AG09309 (cell line): ENCODE data around the gene TAS2R1.

Source experiments
- DNase-seq: peaks from one replicate; pipeline ENCODE4 v3.0.0-alpha.2; 2010; ENCODE audit warnings: low read depth
- H3K4me3 ChIP-seq: 2 replicates; pipeline ENCODE4 v1.5.1; 2011; ENCODE audit warnings: mild to moderate bottlenecking, low read depth, low read length, moderate library complexity; ENCODE audit not compliant: control insufficient read depth
- CTCF ChIP-seq: IDR thresholded peaks from 2 replicates; pipeline ENCODE4 v1.5.1; 2011; ENCODE audit warnings: mild to moderate bottlenecking, low read depth, low read length, inconsistent platforms; ENCODE audit not compliant: insufficient read depth, control insufficient read depth; ENCODE audit errors: missing control alignments

Gene TAS2R1

DNA sequence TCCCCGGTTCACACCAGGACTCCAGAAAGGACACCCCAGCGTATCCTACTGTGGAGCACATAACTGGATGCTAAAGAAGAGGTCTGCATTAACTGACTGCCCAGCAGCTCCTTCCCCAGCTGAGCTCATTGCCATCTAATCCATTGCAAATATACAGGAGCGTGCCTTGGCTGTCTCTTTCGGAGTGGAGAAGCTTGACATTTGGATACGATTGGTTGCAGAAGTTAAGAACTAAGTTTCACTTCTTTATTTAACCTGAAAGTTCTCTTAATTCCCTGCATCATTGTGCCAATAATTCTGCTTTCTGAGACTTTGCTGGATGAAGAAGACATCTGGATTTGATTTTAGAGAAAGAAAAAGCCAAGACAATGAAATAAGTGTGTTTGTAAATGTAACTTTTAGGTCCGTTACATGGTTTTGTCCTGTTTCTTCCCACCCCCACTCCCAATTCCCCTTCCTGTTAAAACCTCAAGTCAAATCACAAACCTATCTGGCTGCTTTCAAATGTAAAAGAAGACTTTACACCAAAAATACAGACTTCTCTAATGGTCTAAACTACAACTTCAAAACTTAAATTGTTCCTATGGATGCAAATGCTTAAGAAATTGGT is 33.9 kb downstream of the TAS2R1 start:
- H3K4me3 ChIP-seq = no peak overlapping the region
- DNase-seq = no peak
- no peak for TF ChIP-seq CTCF

DNA sequence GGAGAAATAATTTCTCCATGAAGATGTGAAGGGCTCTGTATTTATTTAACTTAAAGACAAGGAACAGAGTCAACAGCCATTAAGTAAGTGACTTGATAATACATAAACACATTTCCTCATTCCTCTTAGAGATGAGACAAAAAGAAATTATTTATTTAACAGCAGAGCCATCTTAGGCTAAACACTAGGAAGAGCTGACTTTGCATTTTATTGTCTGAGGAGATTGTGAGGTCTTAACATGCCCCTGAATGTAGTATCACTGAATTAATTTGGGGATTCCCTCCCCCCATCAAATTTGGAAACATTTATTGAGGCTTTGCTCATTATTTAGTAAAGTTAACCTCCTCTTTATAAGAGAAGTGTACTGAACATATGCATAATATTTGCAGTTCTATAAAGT is 35.2 kb downstream of the TAS2R1 start:
- DNase-seq = no peak
- no peak for TF ChIP-seq CTCF
- no peak overlapping the region for H3K4me3 ChIP-seq

DNA sequence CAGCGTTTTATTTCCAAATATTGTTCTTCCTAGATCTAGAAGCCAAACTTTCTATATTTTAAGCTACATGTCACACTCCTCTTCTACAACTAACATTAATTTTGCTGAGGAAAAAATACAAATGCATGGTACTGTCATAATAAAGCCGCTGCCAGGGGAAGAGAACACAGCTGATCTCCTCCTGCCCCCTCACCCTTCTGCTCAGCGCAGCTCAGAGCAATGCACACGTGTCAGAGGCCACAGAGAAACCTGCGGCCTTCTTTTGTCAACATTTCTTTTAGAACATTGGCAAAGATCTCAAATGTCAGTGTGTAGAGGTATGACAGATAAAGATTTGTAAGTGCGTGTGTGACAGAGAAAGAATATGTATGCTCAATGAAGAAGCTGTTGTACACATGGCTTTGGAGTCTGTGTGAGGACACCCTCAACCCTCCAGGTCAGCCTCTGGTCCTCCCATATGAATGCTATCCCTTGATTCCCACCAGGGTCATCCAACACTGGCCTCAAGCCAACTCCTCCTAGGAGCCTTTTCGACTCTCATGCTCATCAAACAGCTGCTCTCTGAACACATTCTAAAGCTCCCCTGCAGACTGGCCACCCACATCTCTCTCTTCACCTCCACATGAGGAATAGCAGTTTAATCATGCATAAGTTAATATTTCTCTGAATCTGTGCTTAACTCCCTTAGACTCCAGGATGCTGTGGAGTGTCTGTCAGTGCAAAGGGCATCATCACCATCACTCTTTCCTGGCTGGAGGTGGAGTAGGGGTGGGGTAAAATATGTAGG is 40.9 kb downstream of the TAS2R1 start:
- DNase-seq = no peak
- H3K4me3 ChIP-seq = no peak overlapping the region
- no peak for TF ChIP-seq CTCF

DNA sequence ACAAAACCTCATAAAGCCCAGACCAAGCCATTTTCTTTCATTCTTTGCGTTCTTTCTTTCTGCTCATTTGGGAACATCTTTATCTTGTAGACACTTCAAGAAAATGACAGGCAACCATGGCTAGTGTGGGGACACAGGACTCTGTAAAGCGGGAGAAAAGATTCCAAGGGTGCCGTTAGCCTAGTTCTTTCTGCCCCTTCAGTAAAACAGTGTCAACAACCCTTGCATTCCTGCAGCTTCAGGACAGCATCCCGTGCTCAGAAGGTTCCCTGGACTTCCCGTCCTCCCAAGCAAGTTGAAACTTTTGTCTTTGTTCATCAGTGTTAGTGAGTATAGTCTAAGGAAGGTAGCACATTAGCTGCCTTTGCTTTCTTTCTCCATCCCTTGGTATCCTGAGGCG is 41.9 kb downstream of the TAS2R1 start:
- H3K4me3 ChIP-seq = no peak overlapping the region
- no peak for TF ChIP-seq CTCF
- DNase-seq = no peak

GRCh38 chr5:9587135-9587534 is 43.0 kb downstream of the TAS2R1 start:
- H3K4me3 ChIP-seq = no peak overlapping the region
- no peak for TF ChIP-seq CTCF
- no peak for DNase-seq

DNA sequence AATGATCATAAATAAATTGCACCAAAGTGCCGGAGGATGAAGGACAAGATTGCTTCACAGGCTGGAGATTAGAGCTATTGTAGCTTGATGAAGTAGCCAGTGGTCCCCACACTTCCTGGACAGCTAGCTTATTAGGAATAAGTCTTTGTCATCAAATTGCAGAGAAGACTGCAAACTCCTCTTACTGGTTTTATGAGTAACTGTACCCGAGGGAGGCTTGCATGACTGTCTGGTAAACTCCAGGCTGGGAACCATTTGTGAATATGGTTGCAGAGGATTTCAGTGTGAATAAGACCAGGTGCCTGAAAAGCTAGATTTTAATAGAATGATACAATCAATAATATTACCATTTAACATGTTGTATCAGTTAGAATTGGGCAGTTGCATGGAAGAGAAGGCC is 47.7 kb downstream of the TAS2R1 start:
- no peak for DNase-seq
- TF ChIP-seq CTCF = no peak
- no peak overlapping the region for H3K4me3 ChIP-seq
